ENCODE data around the gene MPZL2.

The MPZL2 gene

DNA sequence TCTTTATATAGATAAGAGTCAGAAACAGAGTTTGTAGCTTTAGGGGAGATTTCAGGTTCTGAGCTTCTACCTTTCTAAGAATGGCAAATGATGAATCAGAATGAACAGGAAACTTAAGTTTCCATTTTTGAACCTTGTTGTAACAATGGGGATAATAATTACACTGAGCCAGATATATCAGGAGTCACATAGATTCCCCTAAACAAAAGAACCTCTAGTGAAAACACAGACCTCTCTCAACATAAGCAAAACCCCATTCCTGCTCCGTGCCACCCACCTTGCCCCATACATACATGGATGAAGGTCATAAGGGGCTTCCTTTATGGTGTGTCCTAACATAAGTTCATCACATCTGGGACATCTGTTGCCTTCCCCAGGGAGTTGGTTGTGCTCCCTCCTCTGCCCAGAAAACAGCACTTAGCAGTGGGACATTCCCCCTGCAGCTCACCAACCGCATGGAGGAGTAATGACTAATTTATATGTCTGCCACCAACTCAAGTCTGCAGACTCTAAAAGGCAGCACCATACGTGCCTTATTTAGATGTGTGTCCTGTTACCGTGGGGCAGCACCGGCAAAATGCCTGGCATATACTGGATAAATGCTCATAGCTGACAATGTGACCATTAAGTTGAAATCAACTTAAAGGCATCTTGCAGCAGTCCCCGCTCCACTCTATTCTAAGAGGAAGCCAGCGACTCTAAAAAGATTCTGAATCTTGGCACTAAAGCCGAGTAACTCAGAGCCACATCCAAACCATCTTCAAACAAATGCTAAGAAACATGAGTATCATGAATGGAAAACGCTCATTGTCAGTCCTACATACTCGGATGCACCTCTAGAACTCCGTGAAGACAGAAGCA, 47.2 kb downstream of the MPZL2 start:
- DNase-seq (ENCODE audit: low read depth) = no peak
- TF ChIP-seq, protein P1, sequence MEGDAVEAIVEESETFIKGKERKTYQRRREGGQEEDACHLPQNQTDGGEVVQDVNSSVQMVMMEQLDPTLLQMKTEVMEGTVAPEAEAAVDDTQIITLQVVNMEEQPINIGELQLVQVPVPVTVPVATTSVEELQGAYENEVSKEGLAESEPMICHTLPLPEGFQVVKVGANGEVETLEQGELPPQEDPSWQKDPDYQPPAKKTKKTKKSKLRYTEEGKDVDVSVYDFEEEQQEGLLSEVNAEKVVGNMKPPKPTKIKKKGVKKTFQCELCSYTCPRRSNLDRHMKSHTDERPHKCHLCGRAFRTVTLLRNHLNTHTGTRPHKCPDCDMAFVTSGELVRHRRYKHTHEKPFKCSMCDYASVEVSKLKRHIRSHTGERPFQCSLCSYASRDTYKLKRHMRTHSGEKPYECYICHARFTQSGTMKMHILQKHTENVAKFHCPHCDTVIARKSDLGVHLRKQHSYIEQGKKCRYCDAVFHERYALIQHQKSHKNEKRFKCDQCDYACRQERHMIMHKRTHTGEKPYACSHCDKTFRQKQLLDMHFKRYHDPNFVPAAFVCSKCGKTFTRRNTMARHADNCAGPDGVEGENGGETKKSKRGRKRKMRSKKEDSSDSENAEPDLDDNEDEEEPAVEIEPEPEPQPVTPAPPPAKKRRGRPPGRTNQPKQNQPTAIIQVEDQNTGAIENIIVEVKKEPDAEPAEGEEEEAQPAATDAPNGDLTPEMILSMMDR (IDR thresholded peaks at IDR 0.05; ENCODE audit: low read depth, low read length, missing control alignments) = no peak
- H3K4me3 ChIP-seq (ENCODE audit: low read depth, low read length) = no peak overlapping the region

DNA sequence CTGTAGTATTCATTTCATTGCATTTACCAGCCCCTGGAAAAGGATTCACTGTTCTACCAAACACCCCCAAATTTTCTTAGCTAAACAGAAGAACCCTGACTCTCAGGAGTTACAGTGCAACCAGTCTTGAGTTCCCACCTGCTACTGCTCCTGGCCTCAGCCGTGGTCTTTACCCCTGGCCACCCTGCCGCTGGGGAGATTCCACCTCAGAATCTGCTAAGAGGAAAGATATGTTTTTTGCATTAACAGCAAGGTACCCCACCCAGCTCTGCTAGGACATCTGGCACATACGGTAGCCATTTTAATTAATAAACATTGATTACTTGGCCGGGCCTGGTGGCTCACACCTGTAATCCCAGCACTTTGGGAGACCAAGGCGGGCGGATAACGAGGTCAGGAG, 48.3 kb downstream of the MPZL2 start:
- DNase-seq (ENCODE audit: low read depth) = no peak
- TF ChIP-seq, protein P1 (IDR thresholded peaks at IDR 0.05; ENCODE audit: low read depth, low read length, missing control alignments) = no peak
- no peak overlapping the region for H3K4me3 ChIP-seq (ENCODE audit: low read depth, low read length)

DNA sequence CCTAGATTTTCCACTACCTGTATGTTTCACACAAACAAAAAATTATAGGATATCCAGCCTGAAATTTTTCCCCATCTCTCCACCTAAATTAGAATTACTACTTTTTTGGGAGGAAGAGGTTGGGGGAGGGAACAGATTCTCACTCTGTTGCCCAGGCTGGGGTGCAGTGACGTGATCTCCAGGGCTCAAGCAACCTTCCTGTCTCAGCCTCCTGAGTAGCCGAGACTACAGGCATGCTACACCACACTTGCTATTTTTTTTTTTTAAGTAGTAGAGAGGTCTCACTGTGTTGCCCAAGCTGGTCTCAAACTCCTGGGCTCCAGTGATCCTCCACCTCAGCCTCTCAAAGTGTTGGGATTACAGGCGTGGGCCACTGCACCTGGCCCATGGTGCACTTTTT, 48.8 kb downstream of the MPZL2 start:
- TF ChIP-seq, protein P1 (IDR thresholded peaks at IDR 0.05; ENCODE audit: low read depth, low read length, missing control alignments) = no peak
- H3K4me3 ChIP-seq (ENCODE audit: low read depth, low read length) = no peak overlapping the region

DNA sequence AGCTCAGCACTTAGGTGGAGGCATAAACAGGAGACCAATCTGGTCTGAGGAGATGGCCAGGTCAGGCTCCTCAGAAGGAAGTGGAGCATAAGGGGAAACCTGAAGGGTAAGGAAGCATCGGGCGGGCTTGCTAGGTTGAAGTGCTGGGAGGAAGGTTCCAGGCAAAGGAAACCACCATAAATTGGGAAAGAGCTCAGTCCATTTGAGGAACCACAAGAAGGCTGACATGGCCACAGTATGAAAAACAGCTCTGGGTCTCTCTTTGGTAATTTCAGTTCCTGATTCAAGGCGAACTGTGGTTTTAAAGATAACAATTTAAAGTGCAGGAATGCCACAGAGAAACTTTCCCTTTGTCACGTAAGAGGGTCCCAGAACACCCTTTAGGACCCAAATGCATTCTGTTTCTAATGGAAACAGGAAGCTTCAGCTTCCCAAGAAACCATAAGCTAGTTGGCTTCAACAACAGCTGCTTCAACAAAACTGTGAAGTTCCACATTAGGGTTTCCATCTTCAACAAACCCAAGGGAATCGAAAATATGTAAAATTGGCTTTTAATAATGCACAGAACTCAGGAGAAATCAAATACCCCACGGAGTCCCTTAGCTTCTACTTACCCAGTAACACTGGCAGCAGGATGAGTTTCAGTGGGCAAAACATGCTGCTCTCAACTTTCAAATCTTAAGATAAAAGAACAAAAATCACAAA, 49.7 kb downstream of the MPZL2 start:
- H3K4me3 ChIP-seq (ENCODE audit: low read depth, low read length) = peak overlapping the region; percentile 7; the same call in 1 of the 2 replicates
- peak; percentile 39 for DNase-seq (ENCODE audit: low read depth)
- TF ChIP-seq, protein P1 (IDR thresholded peaks at IDR 0.05; ENCODE audit: low read depth, low read length, missing control alignments) = no peak

More for the DNA sequence above, 48.8 kb downstream of the MPZL2 start:
- no peak for DNase-seq (ENCODE audit: low read depth)

DNA sequence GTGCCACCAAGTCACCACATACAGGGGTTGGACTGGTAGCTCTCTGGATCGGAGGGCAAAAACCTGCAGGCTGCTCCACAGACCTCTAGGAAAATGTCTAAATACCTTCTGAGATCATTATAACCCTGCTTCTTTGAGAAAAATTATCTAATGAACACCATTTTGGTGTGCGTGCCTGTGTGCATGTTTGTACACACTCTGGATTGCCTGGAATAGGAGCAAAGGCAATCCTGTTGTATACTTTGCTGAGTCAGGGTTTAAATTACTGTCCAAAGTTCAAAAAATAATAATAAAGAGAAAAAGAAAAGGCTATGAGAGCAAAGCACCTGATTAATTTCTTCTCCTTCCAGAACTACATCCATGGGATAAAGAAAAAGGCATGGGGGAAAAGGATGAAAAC, 50.3 kb downstream of the MPZL2 start:
- TF ChIP-seq, protein P1 (IDR thresholded peaks at IDR 0.05; ENCODE audit: low read depth, low read length, missing control alignments) = no peak
- no peak for DNase-seq (ENCODE audit: low read depth)
- H3K4me3 ChIP-seq (ENCODE audit: low read depth, low read length) = no peak overlapping the region

DNA sequence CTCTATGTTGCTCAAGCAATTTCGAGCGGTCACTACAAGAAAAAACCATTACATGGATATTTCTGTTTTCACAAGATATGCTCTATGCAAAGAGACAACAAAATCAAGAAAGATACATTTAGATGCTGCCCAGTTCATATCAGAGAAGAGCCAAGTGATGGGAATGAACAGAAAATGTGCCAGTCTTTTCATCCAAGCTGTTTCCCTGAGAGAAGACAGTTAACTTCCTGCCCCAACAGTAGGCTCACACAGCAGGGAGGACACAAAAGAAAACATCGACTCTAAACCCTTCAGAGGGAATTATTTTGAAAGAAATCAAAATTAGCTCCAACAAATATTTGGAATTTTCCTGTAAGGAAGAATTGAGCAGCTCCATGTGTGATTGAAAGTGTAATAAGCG, 50.9 kb downstream of the MPZL2 start:
- TF ChIP-seq, protein P1 (IDR thresholded peaks at IDR 0.05; ENCODE audit: low read depth, low read length, missing control alignments) = no peak
- H3K4me3 ChIP-seq (ENCODE audit: low read depth, low read length) = no peak overlapping the region
- no peak for DNase-seq (ENCODE audit: low read depth)

Data from GM12864 (cell line).